Parathyroid adenoma (tissue), 2 donors: ENCODE results near the gene MREG.

Source experiments
- H2AFZ ChIP-seq: fragments of 300-600 bp; sonication (generic); one replicate; pipeline ENCODE4 v1.7.0; 2017; ENCODE audit warnings: antibody characterized with exemption, mild to moderate bottlenecking
- H3K27ac ChIP-seq: fragments of 300-600 bp; sonication (generic); one replicate; pipeline ENCODE4 v1.7.0; 2017
- H3K27me3 ChIP-seq: fragments of 300-600 bp; sonication (generic); one replicate; pipeline ENCODE4 v1.7.0; 2017; ENCODE audit warnings: low read length; ENCODE audit not compliant: control insufficient read depth, insufficient read depth
- H3K36me3 ChIP-seq: fragments of 300-600 bp; sonication (generic); one replicate; pipeline ENCODE4 v1.7.0; 2017; ENCODE audit warnings: low read length; ENCODE audit not compliant: control insufficient read depth, insufficient read depth
- H3K4me1 ChIP-seq: fragments of 300-600 bp; sonication (generic); one replicate; pipeline ENCODE4 v1.7.0; 2017; ENCODE audit warnings: control low read depth
- H3K4me2 ChIP-seq: fragments of 300-600 bp; sonication (generic); one replicate; pipeline ENCODE4 v1.7.0; 2017; ENCODE audit warnings: low read length
- H3K4me3 ChIP-seq: fragments of 300-600 bp; sonication (generic); one replicate; pipeline ENCODE4 v1.7.0; 2017; ENCODE audit warnings: low read depth, low read length
- H3K79me2 ChIP-seq: fragments of 300-600 bp; sonication (generic); one replicate; pipeline ENCODE4 v1.7.0; 2017; ENCODE audit warnings: control low read depth
- H3K9ac ChIP-seq: fragments of 300-600 bp; sonication (generic); one replicate; pipeline ENCODE4 v1.7.0; 2017; ENCODE audit warnings: mild to moderate bottlenecking
- H3K9me3 ChIP-seq: fragments of 300-600 bp; sonication (generic); one replicate; pipeline ENCODE4 v1.7.0; 2017; ENCODE audit warnings: low read length; ENCODE audit not compliant: control insufficient read depth
- TF ChIP-seq, protein P1 (sequence below): fragments of 300-600 bp; sonication (generic); IDR thresholded peaks from one replicate; pipeline ENCODE4 v1.7.0; 2017; ENCODE audit warnings: antibody characterized with exemption, mild to moderate bottlenecking
- donor health status: primary hyperparathyroidism.

The MREG gene

DNA sequence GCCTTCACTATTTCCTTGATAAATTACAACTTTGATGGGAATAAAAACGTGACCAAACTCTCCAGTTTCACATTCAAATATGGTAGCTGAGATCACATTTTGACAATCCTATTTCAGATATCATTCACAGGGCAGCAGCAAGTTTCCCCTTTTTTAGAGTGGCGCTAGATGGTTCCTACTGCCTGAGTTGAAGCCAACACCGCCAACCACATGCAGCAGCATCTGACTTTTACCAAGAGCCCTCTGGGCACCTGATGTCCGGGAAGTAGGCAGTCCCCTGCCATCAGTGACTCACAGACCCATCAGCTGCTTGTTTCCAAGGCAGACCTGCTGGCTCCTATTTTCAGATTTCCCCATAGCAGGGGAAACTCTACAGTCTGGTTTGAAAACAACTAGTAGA is 4.0 kb upstream of the MREG start:
- H3K27ac ChIP-seq, result no peak overlapping the region

DNA sequence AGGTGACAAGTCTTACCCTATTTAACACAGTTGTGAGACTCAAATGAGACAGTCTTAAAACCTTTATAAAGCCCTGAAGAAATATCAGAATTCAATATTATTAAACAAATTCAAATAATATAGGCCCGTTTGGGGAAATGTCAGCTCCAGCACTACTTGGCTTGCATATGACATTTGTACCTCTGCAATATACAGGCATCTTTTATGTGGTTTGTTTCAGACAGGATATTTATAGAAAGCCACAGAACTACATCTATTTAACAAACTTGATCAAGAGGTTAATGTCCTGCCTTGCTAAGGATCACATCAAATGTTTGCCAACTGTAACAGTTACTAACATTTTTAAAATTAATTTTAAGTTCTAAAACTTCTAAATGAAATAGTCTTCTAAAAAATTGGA is 3.2 kb upstream of the MREG start:
- H3K79me2 ChIP-seq, result no peaks in the 10 kb centered on the region
- H3K36me3 ChIP-seq, result no peaks in the 10 kb centered on the region
- H3K4me2 ChIP-seq, result no peak overlapping the region
- TF ChIP-seq, protein P1, sequence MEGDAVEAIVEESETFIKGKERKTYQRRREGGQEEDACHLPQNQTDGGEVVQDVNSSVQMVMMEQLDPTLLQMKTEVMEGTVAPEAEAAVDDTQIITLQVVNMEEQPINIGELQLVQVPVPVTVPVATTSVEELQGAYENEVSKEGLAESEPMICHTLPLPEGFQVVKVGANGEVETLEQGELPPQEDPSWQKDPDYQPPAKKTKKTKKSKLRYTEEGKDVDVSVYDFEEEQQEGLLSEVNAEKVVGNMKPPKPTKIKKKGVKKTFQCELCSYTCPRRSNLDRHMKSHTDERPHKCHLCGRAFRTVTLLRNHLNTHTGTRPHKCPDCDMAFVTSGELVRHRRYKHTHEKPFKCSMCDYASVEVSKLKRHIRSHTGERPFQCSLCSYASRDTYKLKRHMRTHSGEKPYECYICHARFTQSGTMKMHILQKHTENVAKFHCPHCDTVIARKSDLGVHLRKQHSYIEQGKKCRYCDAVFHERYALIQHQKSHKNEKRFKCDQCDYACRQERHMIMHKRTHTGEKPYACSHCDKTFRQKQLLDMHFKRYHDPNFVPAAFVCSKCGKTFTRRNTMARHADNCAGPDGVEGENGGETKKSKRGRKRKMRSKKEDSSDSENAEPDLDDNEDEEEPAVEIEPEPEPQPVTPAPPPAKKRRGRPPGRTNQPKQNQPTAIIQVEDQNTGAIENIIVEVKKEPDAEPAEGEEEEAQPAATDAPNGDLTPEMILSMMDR, result no peak
- no peaks in the 10 kb centered on the region for H3K9me3 ChIP-seq
- H3K9ac ChIP-seq, result no peak overlapping the region
- H3K4me1 ChIP-seq, result no peaks in the 10 kb centered on the region
- no peak overlapping the region for H3K4me3 ChIP-seq
- H3K27ac ChIP-seq, result no peak overlapping the region
- no peaks in the 10 kb centered on the region for H3K27me3 ChIP-seq
- no peak overlapping the region for H2AFZ ChIP-seq

More for the DNA sequence above, 4.0 kb upstream of the MREG start:
- Histone ChIP-seq H3K9me3 (no peaks in the 10 kb centered on the region), H3K4me2 (no peak overlapping the region), H3K79me2 (no peaks in the 10 kb centered on the region), H3K36me3 (no peaks in the 10 kb centered on the region), H3K27me3 (no peaks in the 10 kb centered on the region), H3K4me3 (no peak overlapping the region), H2AFZ (no peak overlapping the region), H3K4me1 (no peaks in the 10 kb centered on the region), H3K9ac (no peak overlapping the region)
- TF ChIP-seq, protein P1, result no peak

DNA sequence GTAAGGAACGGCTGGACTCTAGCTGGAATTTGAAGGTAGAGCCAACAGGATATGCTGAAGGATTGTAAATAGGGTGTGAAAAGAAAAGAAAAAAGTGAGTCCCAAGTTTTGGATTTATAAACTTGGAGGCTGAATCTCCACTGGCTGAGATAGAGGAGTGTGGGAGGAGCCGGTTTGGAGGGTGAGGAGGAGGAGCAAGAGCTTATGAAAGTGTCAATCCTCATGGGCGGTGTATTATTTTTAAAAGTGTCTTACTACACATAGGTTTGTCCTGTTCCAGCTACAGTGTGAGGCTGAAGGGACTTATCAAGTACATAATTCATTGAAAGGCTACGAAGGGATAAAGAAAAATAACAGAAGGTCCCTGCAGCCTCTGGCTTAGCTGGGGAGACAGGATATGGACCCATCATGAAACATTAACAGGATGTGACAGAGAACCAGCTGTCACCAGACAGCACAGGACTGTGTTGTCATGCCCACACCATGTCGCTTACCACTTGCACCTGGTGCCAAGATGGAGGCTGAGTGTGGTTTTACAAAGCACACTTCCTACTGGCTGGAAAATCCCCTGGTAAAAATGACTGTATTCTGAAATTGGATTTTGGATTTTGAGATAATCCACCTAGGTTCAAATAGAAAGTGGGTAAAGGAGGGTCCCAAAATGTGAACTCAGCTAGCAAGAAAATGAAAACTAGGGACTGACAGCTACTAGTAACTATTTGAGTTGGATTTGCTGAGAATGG is 2.5 kb upstream of the MREG start:
- no peaks in the 10 kb centered on the region for H3K27me3 ChIP-seq
- no peaks in the 10 kb centered on the region for H3K9me3 ChIP-seq
- no peaks in the 10 kb centered on the region for H3K4me1 ChIP-seq
- no peak overlapping the region for H2AFZ ChIP-seq
- no peak overlapping the region for H3K27ac ChIP-seq
- no peaks in the 10 kb centered on the region for H3K79me2 ChIP-seq
- TF ChIP-seq, protein P1, result no peak
- no peaks in the 10 kb centered on the region for H3K36me3 ChIP-seq
- H3K4me3 ChIP-seq, result no peak overlapping the region
- no peak overlapping the region for H3K9ac ChIP-seq
- no peak overlapping the region for H3K4me2 ChIP-seq

DNA sequence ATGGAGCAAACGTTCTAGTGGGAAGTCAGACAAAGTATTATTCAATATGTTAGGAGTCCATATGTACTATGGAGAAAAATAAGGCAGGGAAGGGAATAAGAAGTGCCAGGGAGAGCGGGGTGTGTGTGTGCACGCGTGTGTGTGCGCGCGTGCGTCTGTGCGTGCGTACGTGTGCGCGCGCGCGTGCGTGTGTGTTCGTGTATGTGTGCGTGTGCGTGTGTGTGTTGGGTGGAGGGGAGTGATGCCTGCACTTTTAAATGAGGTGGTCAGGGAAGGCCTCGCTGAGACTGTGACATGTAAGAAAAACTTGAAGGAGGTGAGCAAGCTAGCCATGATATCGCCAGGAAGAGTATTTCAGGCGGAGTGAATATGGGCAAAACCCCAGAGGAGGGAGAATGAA is 1.6 kb upstream of the MREG start:
- TF ChIP-seq, protein P1, result no peak
- no peaks in the 10 kb centered on the region for H3K79me2 ChIP-seq
- H3K36me3 ChIP-seq, result no peaks in the 10 kb centered on the region
- H3K9ac ChIP-seq, result no peak overlapping the region
- no peak overlapping the region for H3K4me3 ChIP-seq
- no peaks in the 10 kb centered on the region for H3K9me3 ChIP-seq
- no peaks in the 10 kb centered on the region for H3K4me1 ChIP-seq
- H2AFZ ChIP-seq, result no peak overlapping the region
- H3K27me3 ChIP-seq, result no peaks in the 10 kb centered on the region
- H3K27ac ChIP-seq, result no peak overlapping the region
- H3K4me2 ChIP-seq, result no peak overlapping the region

DNA sequence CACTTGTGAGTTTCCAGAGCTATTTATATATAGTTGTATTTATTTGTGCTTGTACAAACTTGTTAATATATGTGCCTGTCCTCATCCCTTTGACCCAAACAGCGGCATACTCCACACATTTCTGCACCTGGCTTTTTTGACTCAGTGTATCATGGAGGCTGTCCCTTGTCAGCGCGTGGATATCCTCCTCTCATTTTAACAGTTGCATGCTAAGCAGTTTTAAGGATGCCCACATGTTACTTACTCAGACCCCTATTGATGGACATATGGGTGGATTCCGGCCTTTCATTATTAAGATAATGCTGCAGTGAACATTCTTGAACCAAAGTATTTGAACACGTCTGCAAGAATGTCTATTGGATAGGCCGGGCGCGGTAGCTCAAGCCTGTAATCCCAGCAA is 655 bp upstream of the MREG start:
- Histone ChIP-seq H3K27me3 (no peaks in the 10 kb centered on the region), H3K9ac (no peak overlapping the region), H3K9me3 (no peaks in the 10 kb centered on the region), H3K4me2 (no peak overlapping the region), H3K4me1 (no peaks in the 10 kb centered on the region), H2AFZ (no peak overlapping the region), H3K27ac (no peak overlapping the region), H3K4me3 (no peak overlapping the region), H3K79me2 (no peaks in the 10 kb centered on the region), H3K36me3 (no peaks in the 10 kb centered on the region)
- TF ChIP-seq, protein P1, result no peak
